ENCODE data around the gene MRPL14.

The MRPL14 gene

DNA sequence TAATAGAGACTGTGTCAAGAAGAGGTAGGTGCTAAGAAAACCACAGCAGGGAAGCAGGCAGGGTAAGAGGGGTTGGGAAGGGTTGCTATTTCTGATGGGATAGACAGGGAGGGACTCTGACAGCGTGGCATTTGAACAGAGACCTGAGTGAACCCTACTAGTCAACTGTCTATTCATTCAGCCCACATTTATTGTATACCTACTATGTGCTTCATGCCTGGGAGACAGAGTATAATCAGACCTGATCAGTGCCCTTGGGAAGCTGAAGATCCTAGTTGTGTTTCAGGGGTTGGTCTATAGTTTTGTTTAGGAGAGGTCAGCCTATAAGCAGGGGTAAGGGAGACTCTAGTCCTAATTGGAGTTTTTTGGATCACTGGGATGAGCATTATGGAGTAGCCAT is 16.5 kb upstream of the MRPL14 start:
- no peak overlapping the region for H3K4me3 ChIP-seq (replicated peaks; ENCODE audit: low read depth, low read length)
- no peak for DNase-seq (ENCODE audit: extremely low read depth, low read depth)
- no peak for TF ChIP-seq CTCF (IDR thresholded peaks at IDR 0.05; ENCODE audit: low read depth, low read length, missing control alignments)

GRCh38 chr6:44142835-44143234 is 15.6 kb upstream of the MRPL14 start:
- no peak overlapping the region for H3K4me3 ChIP-seq (replicated peaks; ENCODE audit: low read depth, low read length)
- DNase-seq (ENCODE audit: extremely low read depth, low read depth) = no peak
- no peak for TF ChIP-seq CTCF (IDR thresholded peaks at IDR 0.05; ENCODE audit: low read depth, low read length, missing control alignments)

GRCh38 chr6:44139351-44139743 is 12.1 kb upstream of the MRPL14 start:
- H3K4me3 ChIP-seq (replicated peaks; ENCODE audit: low read depth, low read length) = no peak overlapping the region
- DNase-seq (ENCODE audit: extremely low read depth, low read depth) = no peak
- no peak for TF ChIP-seq CTCF (IDR thresholded peaks at IDR 0.05; ENCODE audit: low read depth, low read length, missing control alignments)

DNA sequence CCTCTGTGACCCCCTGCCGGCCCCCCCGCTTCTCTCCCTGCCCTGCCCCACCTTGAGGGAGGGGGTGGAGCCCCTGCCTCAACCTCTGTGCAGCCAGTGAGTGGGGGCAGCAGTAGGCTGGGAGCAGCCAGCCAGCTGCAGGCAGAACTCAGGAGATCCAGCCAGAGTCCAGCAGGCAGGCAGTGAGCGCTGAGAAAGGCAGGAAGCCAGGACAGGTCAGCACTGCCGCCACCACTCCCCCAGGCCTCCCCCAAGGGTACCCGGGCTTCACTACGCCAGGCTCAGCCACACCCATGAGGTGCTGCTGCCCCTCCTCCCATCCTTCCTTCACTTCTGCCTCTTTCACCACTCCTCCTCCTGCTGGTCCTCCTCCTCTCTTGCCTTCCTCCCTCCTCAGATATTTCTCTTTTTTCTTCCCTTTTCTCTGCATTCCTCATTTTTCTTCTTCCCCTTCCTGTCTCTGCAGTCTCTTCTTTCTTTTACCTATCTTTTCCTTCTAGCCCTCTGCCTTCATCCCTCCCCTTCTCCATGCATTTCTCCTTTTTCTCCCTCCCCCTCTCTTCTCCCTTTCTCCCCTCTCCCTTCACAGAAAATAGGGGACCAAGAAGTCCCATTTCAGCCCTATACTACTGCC is 11.6 kb upstream of the MRPL14 start:
- no peak for DNase-seq (ENCODE audit: extremely low read depth, low read depth)
- TF ChIP-seq CTCF (IDR thresholded peaks at IDR 0.05; ENCODE audit: low read depth, low read length, missing control alignments) = no peak
- no peak overlapping the region for H3K4me3 ChIP-seq (replicated peaks; ENCODE audit: low read depth, low read length)

DNA sequence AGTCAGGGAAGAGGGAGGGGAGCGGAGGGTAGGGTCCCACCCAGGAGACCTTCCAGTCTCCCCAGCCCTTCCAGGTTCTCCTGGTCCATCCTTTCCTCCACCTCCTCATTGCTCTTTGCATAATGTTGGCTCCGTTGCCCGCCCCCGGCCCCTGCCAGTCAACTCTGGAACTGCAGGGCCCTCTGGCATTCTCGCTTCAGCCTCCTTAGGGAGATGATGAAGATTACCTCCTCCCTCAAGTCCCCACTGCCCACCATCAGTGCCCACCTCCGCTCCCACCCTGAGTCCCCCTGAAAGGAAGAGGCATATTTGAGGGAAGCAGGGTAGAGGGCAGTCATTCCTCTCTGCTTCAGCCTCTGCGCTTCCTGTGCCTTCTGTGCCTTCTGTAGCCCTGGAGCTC is 8.6 kb upstream of the MRPL14 start:
- TF ChIP-seq CTCF (IDR thresholded peaks at IDR 0.05; ENCODE audit: low read depth, low read length, missing control alignments) = no peak
- no peak overlapping the region for H3K4me3 ChIP-seq (replicated peaks; ENCODE audit: low read depth, low read length)
- no peak for DNase-seq (ENCODE audit: extremely low read depth, low read depth)

GRCh38 chr6:44135173-44135758 is 8.0 kb upstream of the MRPL14 start:
- TF ChIP-seq CTCF (IDR thresholded peaks at IDR 0.05; ENCODE audit: low read depth, low read length, missing control alignments) = no peak
- H3K4me3 ChIP-seq (replicated peaks; ENCODE audit: low read depth, low read length) = no peak overlapping the region
- no peak for DNase-seq (ENCODE audit: extremely low read depth, low read depth)

Measured in HFF-Myc (cell line).